IPS-18a (cell line): ENCODE data around the gene TCF7.

Source experiments
- H3K27ac ChIP-seq: one replicate; pipeline ENCODE4 v1.5.1; 2013; ENCODE audit warnings: low read length
- H3K27me3 ChIP-seq: one replicate; pipeline ENCODE4 v1.6.1; 2013; ENCODE audit warnings: mild to moderate bottlenecking, low read length; ENCODE audit not compliant: control insufficient read depth, insufficient read depth
- H3K36me3 ChIP-seq: one replicate; pipeline ENCODE4 v1.6.1; 2013; ENCODE audit warnings: low read depth, low read length; ENCODE audit not compliant: control insufficient read depth
- H3K4me1 ChIP-seq: one replicate; pipeline ENCODE4 v1.6.1; 2013; ENCODE audit warnings: low read depth, low read length; ENCODE audit not compliant: control insufficient read depth
- H3K4me3 ChIP-seq: one replicate; pipeline ENCODE4 v1.5.1; 2013; ENCODE audit warnings: low read length
- H3K9ac ChIP-seq: one replicate; pipeline ENCODE4 v1.6.1; 2013; ENCODE audit warnings: mild to moderate bottlenecking, low read length, moderate library complexity
- H3K9me3 ChIP-seq: one replicate; pipeline ENCODE4 v1.6.1; 2013; ENCODE audit warnings: low read depth, low read length; ENCODE audit not compliant: control insufficient read depth

TCF7 gene

GRCh38 chr5:134136771-134137170, 22.3 kb downstream of the TCF7 start:
- Histone ChIP-seq H3K27ac (no peak overlapping the region), H3K36me3 (no peaks in the 10 kb centered on the region), H3K4me3 (no peak overlapping the region), H3K9me3 (no peaks in the 10 kb centered on the region), H3K27me3 (no peaks in the 10 kb centered on the region), H3K9ac (no peak overlapping the region), H3K4me1 (no peaks in the 10 kb centered on the region)

DNA sequence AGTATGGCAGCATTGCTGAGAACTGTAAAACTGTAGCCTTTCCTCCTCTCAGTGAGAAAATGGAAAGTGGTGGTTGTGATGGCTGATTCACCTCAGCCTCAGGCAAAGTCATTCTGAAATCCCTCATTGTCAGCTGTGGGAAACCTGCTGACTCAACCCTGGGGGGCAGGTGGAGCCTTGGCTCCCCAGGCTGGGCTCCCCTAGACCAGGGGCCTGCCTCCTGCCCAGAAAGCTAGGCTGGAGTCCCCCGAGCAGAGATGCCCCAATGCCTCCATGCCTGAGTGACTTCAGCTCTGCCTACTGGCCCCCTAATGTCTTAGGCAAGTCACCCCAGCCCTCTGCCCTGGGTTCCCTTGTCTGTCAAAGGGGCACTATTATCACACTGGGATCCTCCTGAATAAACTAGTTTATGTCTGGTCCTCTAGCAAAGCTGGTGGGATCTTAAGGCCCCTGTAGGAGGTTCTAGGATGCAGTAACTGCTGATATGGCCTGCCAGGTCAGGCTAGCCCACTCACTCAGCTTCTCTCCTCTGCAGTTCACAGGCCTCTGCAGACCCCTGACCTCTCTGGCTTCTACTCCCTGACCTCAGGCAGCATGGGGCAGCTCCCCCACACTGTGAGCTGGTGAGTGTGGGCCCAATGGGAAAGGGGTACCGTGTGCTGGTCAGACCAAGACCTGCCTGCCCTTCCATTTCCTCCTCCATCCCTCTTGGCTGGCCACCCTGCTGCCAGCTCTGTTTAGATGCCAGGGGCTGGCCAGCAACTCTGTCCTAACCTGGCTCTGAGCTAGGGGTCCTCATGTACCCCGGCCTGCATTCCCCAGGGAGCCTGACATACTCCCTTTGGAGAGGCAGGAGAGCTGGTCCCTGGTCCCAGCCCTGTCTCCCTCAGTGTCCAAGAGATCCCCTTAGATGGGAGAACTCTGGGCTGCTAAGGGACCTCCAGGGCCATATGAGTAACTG, 24.2 kb downstream of the TCF7 start:
- Histone ChIP-seq H3K27ac (no peak overlapping the region), H3K36me3 (peaks cover 12% of the 10 kb centered on the region), H3K4me1 (no peaks in the 10 kb centered on the region), H3K9me3 (no peaks in the 10 kb centered on the region), H3K9ac (no peak overlapping the region), H3K27me3 (no peaks in the 10 kb centered on the region), H3K4me3 (no peak overlapping the region)

- Histone ChIP-seq H3K27me3 (no peaks in the 10 kb centered on the region), H3K36me3 (peaks cover 19% of the 10 kb centered on the region), H3K27ac (no peak overlapping the region), H3K9me3 (no peaks in the 10 kb centered on the region), H3K9ac (no peak overlapping the region), H3K4me3 (no peak overlapping the region), H3K4me1 (no peaks in the 10 kb centered on the region)
These were observed 24.9 kb downstream of the TCF7 start for GRCh38 chr5:134139377-134139851.

- Histone ChIP-seq H3K4me1 (no peaks in the 10 kb centered on the region), H3K36me3 (peaks cover 25% of the 10 kb centered on the region)
These were observed 25.5 kb downstream of the TCF7 start for GRCh38 chr5:134139891-134140469.

GRCh38 chr5:134140530-134141201, 26.2 kb downstream of the TCF7 start:
- no peaks in the 10 kb centered on the region for H3K9me3 ChIP-seq
- H3K27me3 ChIP-seq: no peaks in the 10 kb centered on the region
- no peak overlapping the region for H3K27ac ChIP-seq
- no peak overlapping the region for H3K9ac ChIP-seq
- H3K4me3 ChIP-seq: no peak overlapping the region
- no peaks in the 10 kb centered on the region for H3K4me1 ChIP-seq
- H3K36me3 ChIP-seq: peaks cover 31% of the 10 kb centered on the region

More at GRCh38 chr5:134139891-134140469, 25.5 kb downstream of the TCF7 start:
- H3K9ac ChIP-seq: no peak overlapping the region
- no peaks in the 10 kb centered on the region for H3K9me3 ChIP-seq
- no peak overlapping the region for H3K4me3 ChIP-seq
- H3K27ac ChIP-seq: no peak overlapping the region
- no peaks in the 10 kb centered on the region for H3K27me3 ChIP-seq

DNA sequence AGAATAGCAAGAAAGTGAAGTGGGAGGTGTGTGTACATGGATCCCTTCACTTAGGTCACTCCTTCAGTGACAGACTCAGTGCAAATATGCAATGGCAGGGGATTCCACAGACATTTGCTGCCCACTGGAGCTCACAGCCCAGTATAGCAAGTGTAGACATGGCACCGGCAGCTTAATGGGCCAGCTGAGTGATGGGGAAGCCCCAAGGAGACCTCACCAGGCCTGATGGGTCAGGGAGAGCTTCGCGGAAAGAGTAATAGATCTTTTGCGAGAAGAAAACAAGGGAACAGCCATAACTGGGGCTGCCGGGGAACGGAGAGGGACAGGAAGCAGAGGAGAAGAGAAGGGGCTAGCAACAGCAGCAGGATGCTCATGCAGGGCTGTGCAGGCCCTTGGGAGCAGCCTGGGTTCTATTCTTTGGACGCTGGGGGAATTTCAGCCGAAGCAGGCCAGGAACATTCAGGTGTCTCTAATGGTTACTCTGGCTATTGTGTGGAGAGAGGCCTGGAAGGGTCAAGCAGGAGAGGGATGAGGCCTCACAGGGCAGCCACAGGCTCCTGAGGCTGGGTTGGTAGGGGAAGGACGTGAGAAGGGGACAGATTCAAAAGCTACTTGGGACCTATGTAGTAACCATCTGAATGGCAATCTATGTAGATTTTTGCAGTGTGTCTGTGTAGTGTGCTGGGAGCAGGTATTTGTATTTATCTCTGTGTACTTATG, 27.0 kb downstream of the TCF7 start:
- Histone ChIP-seq H3K36me3 (peaks cover 32% of the 10 kb centered on the region), H3K9ac (no peak overlapping the region), H3K4me3 (no peak overlapping the region), H3K27me3 (no peaks in the 10 kb centered on the region), H3K9me3 (no peaks in the 10 kb centered on the region), H3K27ac (no peak overlapping the region), H3K4me1 (no peaks in the 10 kb centered on the region)

GRCh38 chr5:134142052-134142451, 27.6 kb downstream of the TCF7 start:
- no peak overlapping the region for H3K9ac ChIP-seq
- no peak overlapping the region for H3K4me3 ChIP-seq
- H3K36me3 ChIP-seq: peaks cover 32% of the 10 kb centered on the region
- no peaks in the 10 kb centered on the region for H3K4me1 ChIP-seq
- no peak overlapping the region for H3K27ac ChIP-seq
- H3K27me3 ChIP-seq: no peaks in the 10 kb centered on the region
- H3K9me3 ChIP-seq: no peaks in the 10 kb centered on the region

GRCh38 chr5:134142806-134143205, 28.3 kb downstream of the TCF7 start:
- no peak overlapping the region for H3K9ac ChIP-seq
- no peak overlapping the region for H3K4me3 ChIP-seq
- no peaks in the 10 kb centered on the region for H3K27me3 ChIP-seq
- no peaks in the 10 kb centered on the region for H3K9me3 ChIP-seq
- H3K4me1 ChIP-seq: no peaks in the 10 kb centered on the region
- H3K27ac ChIP-seq: no peak overlapping the region
- H3K36me3 ChIP-seq: peaks cover 32% of the 10 kb centered on the region

- no peaks in the 10 kb centered on the region for H3K27me3 ChIP-seq
- no peak overlapping the region for H3K9ac ChIP-seq
- no peaks in the 10 kb centered on the region for H3K4me1 ChIP-seq
- H3K36me3 ChIP-seq: peaks cover 32% of the 10 kb centered on the region
- no peaks in the 10 kb centered on the region for H3K9me3 ChIP-seq
- H3K27ac ChIP-seq: no peak overlapping the region
- H3K4me3 ChIP-seq: no peak overlapping the region
These were observed 28.9 kb downstream of the TCF7 start for GRCh38 chr5:134143431-134143830.

DNA sequence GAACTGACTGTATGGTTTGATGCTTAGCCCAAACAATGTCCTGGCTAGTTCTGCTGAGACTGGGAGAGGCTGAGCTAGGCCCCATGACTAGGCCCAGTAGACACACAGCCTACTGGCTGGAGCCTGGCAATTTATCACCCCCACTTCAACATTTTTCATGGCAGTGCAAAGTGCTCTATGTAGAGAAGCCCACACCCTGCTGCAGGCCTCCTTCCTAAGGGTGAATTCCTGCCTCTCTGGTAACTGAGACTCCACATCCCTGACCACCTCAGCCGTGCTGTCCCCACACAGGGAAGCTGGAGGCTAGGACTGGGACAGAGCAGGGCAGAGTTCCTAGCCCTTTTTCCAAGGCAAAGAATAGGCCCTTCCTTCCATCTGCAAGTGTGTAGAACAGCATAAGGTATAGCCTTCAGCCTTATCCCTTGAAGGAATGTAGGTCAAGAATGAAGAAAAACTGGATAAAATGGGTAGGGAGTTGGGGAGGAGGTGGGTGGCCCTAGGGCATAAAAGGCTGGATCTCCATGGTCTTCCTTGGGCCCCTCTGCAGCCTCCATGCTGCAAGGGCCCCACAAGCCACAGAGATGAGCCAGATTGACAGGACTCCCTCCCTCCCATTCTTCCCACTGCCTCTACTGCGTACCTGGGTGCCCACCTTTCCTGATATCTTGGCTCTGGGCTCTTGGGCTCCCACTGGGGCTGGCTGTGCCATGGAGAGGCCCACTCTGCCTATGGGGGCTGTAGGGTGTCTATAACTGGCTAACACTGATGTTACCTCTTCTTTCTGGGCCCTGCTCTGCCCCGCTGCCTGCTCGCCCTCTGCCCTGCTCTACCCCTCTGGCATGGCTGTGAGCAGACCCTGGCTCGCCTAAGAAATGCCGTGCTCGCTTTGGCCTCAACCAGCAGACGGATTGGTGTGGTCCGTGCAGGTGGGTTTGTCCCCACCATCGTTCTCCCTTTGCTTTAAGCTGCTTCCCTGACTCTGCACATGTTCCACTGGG, 29.8 kb downstream of the TCF7 start:
- no peak overlapping the region for H3K4me3 ChIP-seq
- H3K27me3 ChIP-seq: no peaks in the 10 kb centered on the region
- no peak overlapping the region for H3K27ac ChIP-seq
- H3K36me3 ChIP-seq: peaks cover 36% of the 10 kb centered on the region
- no peaks in the 10 kb centered on the region for H3K9me3 ChIP-seq
- no peak overlapping the region for H3K9ac ChIP-seq
- H3K4me1 ChIP-seq: no peaks in the 10 kb centered on the region
